GM19238 (cell line): Measurements from ENCODE around the gene NELL2.

Source experiments
- DNase-seq: peaks from one replicate; pipeline ENCODE4 v3.0.0; 2011; ENCODE audit warnings: low spot score; ENCODE audit not compliant: insufficient read length

Gene NELL2

DNA sequence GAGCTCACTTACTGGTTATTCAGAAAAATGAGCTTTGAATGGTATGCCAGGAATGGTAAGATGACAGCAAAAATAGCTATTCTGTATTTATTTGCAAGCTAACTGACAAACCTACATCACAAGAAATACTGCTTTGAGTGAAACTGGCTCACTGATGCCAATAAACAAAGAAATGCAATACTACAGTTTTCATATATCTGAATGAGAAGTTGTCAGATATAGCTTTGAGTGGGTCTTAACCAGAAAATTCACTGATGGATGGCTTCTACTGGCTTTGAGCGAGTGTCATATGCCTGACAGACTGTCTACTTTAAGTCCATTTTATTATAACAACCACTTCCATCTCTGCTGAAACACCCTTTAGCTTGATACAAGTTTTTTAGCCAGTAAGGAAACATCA lies 330.1 kb downstream of the NELL2 start:
- DNase-seq, result no peak

DNA sequence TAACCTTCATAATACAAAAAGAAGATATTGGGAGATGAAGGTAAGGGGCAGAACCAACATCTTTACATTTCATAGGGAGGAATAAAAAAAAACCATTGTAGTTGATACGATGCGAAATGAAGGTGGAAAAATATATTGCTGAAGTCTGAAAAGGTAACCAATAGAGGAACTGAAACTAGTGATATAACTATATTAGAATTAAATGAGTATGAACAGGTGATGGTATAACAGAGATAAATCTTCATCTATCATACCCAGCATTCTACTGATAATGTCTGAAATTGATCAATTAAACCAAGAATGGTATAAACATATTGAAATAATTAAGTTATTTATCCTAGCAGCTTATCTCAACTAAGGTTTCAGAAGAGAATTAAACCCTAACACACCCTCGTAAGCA lies 332.1 kb downstream of the NELL2 start:
- DNase-seq, result no peak

DNA sequence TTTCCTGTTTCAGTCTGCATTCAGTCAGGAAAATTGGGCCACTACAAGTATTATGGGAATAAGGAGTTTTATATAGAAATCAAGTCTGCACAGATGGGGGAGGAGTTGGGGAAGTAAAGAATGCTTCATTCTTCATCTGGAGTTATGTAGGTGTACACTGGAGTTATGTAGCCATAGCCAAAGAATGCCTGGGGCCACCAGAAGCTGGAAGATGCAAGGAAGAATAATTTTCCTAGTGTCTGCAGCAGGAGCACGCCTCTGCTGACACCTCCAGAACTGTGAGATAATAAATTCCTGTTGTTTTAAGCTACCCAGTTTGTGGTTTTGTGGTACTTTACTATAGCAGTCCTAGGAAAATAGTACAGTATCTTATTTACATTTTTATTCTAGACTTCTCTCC lies 333.4 kb downstream of the NELL2 start:
- no peak for DNase-seq

DNA sequence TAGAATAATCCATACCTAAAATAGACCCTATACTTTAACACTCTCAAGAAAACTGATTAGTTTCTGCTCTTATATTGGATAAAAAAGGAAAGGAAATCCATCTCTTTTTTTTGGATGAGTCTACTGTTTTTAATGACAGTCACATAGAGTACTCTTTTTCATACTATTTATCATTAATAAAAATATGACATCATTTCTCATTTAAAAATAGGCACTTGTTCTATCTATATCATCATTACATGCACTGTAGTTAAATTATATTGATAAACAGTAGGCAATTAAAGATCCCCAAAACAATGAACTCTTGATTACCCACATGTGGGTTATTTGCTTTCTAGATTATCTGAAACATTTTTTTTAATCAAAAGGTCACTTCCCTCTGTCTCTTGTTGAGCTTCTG lies 338.8 kb downstream of the NELL2 start:
- no peak for DNase-seq

DNA sequence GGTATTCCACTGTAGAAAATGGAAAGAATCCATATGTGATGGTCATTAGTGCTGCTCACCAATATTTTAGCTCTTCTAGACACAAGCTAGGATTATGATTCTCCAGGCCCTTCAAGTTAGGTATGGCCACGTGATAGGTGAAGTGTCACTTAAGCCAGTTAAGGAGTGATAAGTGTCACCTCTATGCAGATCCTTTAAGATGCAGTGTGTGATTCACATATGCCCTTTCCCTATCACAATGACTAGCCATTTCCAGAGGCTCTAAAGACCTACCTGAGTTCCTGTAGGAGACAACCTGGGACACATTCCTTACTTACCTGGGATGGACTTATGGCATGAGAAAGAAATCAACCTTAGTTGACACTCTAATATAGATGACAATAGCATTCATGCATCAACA lies 343.2 kb downstream of the NELL2 start:
- no peak for DNase-seq

DNA sequence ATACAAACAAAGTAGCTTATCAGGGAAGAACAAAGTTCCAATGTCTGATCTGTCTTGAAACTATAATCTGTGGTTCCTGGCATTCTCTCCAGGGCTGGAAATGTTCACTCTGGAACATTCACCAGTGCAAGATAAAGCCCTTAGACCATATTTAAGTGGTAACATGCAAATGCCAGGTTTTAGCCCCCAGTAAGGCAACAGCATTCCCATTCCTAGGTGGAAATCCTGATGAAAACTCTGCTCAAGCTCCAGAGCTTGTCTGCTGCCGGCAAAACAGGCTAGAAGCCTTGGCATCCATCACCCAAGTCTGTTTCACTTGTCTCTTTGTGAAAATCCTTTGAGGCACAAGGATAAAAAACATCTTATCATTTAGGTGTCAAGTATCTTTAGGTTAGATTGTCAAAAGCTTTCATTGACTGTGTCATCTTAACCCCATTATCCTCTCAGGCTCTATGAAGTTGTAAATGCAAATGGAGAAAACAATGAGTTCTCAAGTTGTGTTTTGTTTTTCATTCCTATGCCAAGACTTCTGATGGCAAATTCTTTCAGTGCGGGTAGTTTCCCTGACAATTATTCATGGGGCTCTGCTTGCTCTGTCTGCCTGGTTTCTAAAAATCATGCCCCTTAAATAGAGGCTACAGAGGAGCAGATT lies 344.7 kb downstream of the NELL2 start:
- DNase-seq, result no peak

DNA sequence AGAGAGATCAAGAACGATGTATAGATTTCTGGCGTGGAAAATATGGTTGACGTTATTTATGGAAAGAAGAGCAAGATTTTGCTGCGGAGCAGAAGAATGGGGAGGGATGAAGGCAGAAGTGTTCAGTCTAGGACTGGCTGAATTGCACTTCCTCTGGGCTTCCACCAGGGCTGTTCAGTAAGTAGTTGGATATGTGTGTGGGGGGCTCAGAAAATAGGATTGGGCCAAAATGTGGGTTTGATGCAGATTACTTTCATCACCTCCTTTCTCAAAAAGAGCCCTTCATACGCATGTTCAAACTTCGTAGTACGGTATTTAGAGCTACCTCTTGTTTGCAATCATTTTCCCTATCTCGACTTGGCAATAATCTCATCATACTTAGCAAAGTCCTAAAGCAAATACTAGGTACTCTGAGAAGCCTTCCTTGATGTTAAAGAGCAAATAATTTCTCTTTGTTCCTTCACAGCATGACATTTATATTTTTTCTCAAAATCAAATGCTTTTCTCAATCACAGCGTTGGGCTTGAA lies 349.4 kb downstream of the NELL2 start:
- DNase-seq, result no peak

DNA sequence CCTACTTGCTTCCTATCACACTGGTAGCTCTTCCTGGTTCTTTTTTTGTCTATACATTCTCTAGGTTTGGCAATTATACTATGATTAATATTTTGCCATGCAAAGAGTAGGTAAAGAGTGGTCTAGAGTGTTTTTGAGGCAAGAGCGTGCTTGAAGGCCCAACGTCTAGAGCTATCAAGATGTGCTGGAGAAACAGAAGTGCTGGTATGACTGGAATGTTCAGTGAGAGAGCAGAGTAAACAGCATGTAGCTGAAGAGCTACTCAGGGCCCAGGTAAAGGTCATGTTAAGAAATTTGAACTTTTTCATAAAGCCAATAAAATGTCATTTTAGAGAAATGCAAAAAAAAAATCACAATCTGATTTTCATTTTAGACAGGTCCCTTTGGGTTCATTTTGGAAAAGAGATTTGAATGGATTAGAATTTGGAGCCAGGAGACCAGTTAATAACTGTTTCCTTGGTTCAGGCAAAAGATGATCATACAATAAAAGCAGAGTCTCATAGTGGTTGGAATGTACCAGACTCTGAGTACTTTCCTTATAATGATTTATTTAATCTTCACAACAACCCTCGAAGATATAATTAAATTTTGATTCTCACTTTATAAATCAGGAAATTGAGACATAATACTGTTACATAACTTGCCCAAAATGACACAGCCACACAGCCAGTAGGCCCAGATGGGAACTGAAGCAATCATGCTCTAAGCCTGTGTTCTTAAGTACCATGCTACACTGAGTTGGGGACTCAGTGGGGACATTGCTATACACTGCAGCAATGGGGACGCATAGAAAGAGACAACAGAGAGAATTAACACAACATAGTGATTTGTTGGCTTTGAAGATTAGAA lies 350.1 kb downstream of the NELL2 start:
- no peak for DNase-seq

DNA sequence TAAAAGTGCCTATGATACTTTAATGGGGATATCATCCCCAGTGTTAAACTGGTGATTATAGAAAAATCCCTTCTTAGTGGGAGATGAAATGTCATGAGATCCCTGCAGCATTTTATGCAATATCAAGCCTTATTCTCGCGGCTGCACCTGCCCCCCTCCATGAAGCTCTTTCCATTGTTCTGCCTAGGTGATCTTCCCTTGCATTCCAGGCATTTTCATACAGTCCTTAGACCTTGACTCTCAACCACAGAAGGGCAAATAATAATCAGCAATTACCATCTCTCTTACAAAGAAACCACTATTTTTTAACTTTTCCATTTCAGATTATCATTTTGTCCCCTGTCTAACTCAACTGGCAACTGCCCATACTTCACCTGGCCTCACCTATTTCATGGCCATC lies 352.3 kb downstream of the NELL2 start:
- DNase-seq, result no peak

DNA sequence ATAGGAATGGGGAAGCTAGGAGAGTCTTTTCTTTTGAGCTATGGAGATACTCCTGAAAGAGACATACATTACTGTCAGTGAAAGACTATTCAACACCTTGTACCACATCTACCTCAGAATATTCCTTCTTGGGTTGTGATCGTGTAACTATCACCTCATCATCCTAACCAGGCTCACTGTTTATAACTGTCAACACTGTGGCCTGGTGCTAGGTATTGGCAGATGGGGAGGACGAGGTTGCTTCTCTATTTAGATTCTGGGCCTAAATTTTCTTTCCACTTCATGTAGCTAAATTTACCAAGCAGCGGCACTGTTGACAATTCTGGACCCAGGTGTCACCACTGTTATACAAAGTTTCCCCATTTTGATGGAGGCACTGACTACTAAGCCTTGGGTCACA lies 354.4 kb downstream of the NELL2 start:
- DNase-seq, result no peak

DNA sequence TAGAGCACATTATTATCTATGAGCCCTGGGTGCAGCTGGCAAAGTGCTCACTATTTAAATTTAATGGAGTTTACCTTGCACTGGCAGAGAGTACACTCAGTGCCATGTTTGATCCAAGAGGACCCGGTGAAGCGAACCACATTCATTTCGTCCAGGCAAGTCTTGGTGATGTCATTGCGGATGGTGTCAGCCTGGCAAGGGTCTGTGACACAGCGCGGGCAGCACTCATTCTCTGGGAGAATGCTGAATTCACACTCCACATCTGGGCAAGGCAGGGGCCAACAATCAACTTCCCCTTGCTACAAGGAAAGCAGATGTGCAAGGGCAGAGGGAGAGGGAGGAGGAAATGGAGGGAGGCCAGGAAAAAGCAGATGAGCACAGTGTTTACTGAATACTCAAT lies 356.2 kb downstream of the NELL2 start:
- no peak for DNase-seq

DNA sequence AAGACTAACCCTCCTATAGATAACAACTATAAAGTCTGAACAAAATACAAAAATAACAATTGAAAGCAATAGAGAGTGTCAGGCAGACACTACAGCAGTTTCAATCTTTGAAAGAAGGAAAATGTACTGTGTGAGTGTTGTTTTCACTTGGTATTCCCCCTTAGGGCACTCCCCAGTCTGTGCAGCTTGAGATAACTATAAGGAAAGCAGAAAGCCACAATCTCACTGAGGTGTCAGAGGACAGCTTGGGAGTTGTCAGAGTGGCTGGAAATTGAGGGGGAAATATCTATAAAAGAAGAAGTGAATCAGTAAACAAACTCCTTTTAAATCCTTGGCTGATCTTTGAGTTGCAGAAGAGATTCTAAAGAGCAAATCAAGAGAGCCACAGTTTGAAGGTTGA lies 364.8 kb downstream of the NELL2 start:
- no peak for DNase-seq

DNA sequence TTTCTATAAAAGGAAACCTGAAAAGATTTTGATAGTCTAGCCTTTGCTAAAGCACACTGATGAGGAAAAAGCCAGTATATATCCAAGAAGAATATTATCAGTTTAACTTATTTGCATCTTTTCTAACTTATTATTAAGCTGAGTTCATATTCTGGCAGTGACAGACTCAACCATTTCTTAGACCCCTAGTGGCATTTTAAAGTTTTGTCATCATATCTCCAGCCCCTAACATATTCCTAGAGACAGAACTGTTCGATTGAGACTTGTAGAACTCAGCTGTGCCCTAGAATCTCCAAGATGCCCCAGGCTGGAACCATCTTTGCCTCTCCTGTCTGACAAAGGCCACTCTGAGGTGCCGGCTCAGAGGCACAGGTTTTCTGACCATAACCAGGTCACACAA lies 365.6 kb downstream of the NELL2 start:
- DNase-seq, result no peak

DNA sequence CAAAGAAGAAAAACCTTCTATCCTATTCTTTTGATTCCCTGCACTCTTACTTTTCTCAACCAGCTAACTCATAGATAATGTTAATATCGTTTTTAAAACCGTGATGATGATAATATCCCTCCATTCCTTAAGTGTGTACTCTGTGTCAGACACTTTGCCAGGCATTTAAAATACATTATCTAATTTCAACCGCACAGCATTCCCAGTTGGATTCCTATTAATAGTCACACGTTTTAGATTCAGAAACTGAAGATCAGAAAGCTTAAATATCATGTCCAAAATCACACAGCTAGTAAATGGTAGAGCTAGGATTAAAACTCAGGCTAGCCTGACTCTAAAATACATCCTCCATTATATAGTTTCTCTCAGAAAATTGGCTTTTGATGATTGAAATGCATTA lies 366.0 kb downstream of the NELL2 start:
- no peak for DNase-seq

DNA sequence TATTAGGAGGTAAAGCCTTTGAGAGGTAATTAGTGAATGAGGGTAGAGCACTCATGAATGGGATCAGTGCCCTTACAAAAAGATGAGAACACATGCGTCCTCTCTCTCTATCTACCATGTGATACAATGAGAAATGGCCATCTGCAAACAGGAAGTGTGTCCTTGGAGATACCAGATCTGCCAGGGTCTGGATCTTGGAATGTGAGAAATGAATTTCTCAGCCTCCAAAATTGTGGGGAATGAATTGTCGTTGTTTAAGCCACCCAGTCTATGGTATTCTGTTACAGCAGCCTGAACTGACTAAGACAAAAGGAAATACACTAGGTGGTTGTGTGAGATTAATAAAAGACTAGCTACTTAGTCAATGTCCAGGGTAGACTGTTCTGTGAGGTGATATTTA lies 366.6 kb downstream of the NELL2 start:
- no peak for DNase-seq

DNA sequence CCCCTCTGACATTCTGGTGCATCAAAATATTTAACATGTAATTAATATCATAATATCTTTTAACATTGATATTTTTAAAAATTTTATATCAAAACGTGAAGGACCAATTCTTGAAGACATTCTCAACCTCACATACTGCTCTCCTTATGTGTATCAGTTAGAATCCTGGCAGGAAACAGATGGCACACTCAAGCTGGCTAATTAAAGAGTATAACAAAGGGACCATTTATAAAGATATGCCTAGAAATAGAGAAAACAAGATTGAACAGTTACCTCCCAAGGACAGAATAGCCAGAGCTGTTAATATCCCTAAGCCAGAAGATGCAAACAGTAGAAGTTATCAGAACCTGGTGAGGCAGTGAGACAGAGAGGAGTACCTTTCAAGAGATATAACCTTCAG lies 368.7 kb downstream of the NELL2 start:
- DNase-seq, result no peak

DNA sequence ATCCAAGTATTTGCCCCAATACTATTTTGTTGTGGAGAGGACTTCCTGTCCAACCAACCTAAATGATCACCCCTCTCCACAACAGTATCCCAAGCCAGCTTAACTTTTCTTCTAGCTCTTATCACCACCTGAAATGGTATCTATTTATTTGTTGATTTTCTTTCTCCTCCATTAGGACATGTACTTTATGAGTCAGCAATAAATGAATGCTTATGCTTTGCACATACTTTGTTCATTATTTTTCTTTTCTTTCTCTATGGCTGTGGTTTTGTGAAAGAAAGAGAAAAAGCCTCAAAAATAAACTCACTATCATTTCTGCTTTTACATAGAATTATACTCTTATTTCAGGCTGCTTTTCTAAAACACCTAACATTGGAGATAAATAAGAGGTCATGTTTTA lies 371.3 kb downstream of the NELL2 start:
- DNase-seq, result no peak

DNA sequence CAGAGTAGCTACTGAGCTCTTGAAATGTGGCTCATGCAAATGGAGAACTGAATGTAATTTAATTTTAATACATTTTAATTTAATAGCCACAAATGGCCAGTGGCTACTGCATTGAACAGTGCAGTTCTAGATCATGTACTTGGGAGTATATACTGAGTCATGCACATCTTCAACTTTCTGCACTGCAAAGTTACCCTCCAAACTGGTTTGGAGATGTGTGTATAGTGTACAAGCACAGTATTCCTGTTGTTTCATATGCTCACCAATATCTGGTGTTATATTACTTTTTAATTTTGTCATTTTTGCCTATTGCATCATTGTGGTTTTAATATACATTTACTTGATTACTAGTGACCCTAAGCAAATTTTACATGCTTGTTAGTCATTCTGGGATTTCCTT lies 372.8 kb downstream of the NELL2 start:
- no peak for DNase-seq

DNA sequence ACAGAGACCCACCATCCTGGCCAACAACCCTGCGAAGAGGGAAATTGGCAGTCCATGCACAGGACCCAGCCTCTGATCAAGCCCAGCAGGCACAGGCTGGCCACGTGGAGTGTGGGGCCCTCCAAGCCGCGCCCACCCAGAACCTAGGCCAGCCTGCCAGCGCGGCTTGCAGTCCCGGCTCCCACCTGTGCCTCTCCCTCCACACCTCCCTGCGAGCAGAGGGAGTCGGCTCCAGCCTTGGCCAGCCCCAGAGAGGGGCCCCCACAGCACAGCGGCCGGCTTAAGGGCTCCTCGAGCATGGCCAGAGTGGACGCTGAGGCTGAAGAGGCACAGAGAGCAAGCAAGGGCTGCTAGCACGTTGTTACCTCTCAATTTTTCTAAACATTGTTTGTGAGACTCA lies 373.4 kb downstream of the NELL2 start:
- DNase-seq, result no peak

DNA sequence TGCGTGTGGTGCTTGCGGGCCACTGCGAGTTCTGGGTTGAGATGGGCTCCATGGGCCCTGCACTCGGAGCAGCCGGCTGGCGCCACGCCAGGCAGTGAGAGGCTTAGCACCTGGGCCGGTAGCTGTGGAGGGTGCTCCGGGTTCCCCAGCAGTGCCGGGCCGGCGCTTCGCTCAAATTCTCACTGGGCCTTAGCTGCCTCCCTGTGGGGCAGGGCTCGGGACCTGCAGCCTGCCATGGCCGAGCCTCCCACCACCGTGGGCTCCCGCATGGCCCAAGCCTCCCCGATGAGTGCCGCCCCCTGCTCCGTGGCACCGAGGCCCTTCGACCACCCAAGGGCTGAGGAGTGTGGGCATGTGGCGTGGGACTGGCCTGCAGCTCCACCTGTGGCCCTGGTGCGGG lies 375.7 kb downstream of the NELL2 start:
- no peak for DNase-seq

DNA sequence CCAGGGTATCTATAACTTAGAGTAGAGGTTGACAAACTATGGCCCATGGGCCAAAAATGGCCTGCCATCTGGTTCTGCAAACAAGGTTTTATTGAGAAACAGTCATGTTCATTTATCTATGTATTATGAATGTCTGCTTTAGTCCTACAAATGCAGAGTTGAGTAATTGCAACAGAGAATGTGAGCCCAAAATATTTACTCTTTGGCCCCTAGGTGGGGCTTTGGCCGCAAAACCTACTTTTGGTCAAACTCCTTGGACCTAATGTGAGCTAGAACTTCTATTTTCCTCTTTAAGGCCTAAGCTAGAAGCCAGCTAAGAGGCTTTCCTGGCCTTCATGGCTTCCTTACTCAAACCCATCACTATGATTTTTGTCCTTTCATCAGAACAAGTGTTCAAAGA lies 379.1 kb downstream of the NELL2 start:
- no peak for DNase-seq

DNA sequence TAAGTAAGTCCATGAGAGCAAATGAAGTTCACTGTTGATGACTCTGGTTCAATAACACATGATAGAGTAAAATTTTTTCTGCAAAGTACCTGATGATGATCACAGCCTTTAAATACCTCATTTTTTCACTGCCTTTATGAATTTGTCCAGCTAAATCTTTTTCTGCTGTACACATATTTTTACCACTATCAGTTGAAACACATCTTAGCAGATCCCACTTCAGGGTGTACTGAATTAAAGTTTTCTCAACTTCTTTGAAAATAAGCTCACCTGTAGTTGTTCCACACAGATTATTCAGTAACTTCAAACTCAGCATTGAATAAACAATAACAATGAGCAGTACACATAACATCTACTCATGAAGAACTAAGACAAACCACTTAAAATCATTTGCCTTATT lies 385.9 kb downstream of the NELL2 start:
- DNase-seq, result no peak

DNA sequence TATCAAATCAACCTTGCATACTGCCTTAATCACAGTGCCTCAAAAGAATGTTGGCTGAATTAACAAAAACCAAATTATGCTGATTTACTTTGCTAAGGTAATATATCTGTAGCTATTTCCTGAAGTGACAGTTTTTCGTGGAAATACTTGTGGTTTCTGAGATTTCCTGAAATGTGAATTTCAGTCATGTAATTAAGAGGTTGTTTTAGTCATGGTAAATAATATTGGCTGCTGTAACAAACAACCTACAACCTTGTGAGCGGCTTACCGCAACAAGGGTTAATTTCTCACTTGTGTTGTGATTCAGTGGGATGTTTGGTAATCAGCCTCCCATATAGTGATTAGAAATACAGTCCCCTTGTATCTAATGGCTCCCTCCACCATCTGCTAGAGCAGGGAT lies 387.9 kb downstream of the NELL2 start:
- no peak for DNase-seq
